ENCODE results near the gene SUCNR1. TPM values are rescaled to one million over a fixed set of nuclear protein-coding genes. Genes with fewer than 3 reads are reported as not detected.
"Not testable (repeated sequence)": the region's sequence is repeated elsewhere in the genome, so short reads cannot be mapped to it uniquely, and the experiment has no call there.

The SUCNR1 gene
- total RNA-seq, 1 experiment from 2014 or later = not detected

GRCh38 chr3:151891721-151892120 is 18.3 kb downstream of the SUCNR1 start:
- no peaks in the 10 kb centered on the region for H3K9me2 ChIP-seq (replicated peaks; ENCODE audit: insufficient read depth, low read length)
- no peaks in the 10 kb centered on the region for H4K20me1 ChIP-seq (ENCODE audit: insufficient read depth, low read depth, low read length)
- H3K79me2 ChIP-seq (ENCODE audit: low read length) = no peaks in the 10 kb centered on the region
- no peak overlapping the region for H3K9ac ChIP-seq (ENCODE audit: low read length)
- no peak for DNase-seq
- H3K27ac ChIP-seq (ENCODE audit: low read length) = no peak overlapping the region
- no peaks in the 10 kb centered on the region for H3K9me3 ChIP-seq (ENCODE audit: low read length)
- no peaks in the 10 kb centered on the region for H3K36me3 ChIP-seq (ENCODE audit: insufficient read depth, low read length)
- no peak overlapping the region for H3K4me3 ChIP-seq (ENCODE audit: low read length)
- no peaks in the 10 kb centered on the region for H3K4me1 ChIP-seq (ENCODE audit: low read length)
- no peak overlapping the region for H3K4me2 ChIP-seq (ENCODE audit: low read depth, low read length, poor library complexity, severe bottlenecking)
- no peaks in the 10 kb centered on the region for H3K27me3 ChIP-seq (ENCODE audit: low read length)
- H2AFZ ChIP-seq (ENCODE audit: low read length) = no peak overlapping the region

DNA sequence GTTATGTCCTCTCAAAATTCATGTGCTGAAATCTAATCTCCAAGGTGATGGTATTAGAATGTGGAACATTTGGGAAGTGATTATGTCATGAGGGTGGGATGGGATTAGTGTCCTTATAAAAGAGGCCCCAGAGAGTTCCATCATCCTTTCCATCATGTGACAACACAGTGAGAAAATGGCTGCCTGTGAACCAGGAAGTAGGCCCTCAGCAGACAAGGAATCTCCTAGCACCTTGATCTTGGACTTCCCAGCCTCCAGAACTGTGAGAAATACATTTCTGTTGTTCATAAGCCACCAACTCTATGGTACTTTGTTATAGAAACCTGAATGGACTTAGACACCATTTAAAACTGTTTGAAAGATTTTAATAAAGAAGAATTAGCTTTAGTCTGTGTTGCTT is 20.8 kb downstream of the SUCNR1 start:
- Histone ChIP-seq H3K79me2 (ENCODE audit: low read length) (no peaks in the 10 kb centered on the region), H3K9ac (ENCODE audit: low read length) (no peak overlapping the region), H3K27me3 (ENCODE audit: low read length) (no peaks in the 10 kb centered on the region), H3K9me2 (replicated peaks; ENCODE audit: insufficient read depth, low read length) (no peaks in the 10 kb centered on the region), H3K4me1 (ENCODE audit: low read length) (no peaks in the 10 kb centered on the region), H3K27ac (ENCODE audit: low read length) (no peak overlapping the region), H4K20me1 (ENCODE audit: insufficient read depth, low read depth, low read length) (no peaks in the 10 kb centered on the region), H3K4me3 (ENCODE audit: low read length) (no peak overlapping the region), H2AFZ (ENCODE audit: low read length) (peak overlapping the region; percentile 61; the same call in 1 of the 2 replicates), H3K4me2 (ENCODE audit: low read depth, low read length, poor library complexity, severe bottlenecking) (no peak overlapping the region), H3K9me3 (ENCODE audit: low read length) (no peaks in the 10 kb centered on the region), H3K36me3 (ENCODE audit: insufficient read depth, low read length) (no peaks in the 10 kb centered on the region)
- DNase-seq = no peak

- H3K79me2 ChIP-seq (ENCODE audit: low read length) = no peaks in the 10 kb centered on the region
- H3K36me3 ChIP-seq (ENCODE audit: insufficient read depth, low read length) = no peaks in the 10 kb centered on the region
- H4K20me1 ChIP-seq (ENCODE audit: insufficient read depth, low read depth, low read length) = no peaks in the 10 kb centered on the region
- no peaks in the 10 kb centered on the region for H3K4me1 ChIP-seq (ENCODE audit: low read length)
- H3K9me3 ChIP-seq (ENCODE audit: low read length) = no peaks in the 10 kb centered on the region
- no peaks in the 10 kb centered on the region for H3K27me3 ChIP-seq (ENCODE audit: low read length)
- H3K9ac ChIP-seq (ENCODE audit: low read length) = no peak overlapping the region
- DNase-seq = no peak
- no peaks in the 10 kb centered on the region for H3K9me2 ChIP-seq (replicated peaks; ENCODE audit: insufficient read depth, low read length)
- H2AFZ ChIP-seq (ENCODE audit: low read length) = no peak overlapping the region; the same call in 1 of the 2 replicates
- H3K27ac ChIP-seq (ENCODE audit: low read length) = no peak overlapping the region
- no peak overlapping the region for H3K4me2 ChIP-seq (ENCODE audit: low read depth, low read length, poor library complexity, severe bottlenecking)
- no peak overlapping the region for H3K4me3 ChIP-seq (ENCODE audit: low read length)
Observed at GRCh38 chr3:151895478-151896241, 22.2 kb downstream of the SUCNR1 start.

DNA sequence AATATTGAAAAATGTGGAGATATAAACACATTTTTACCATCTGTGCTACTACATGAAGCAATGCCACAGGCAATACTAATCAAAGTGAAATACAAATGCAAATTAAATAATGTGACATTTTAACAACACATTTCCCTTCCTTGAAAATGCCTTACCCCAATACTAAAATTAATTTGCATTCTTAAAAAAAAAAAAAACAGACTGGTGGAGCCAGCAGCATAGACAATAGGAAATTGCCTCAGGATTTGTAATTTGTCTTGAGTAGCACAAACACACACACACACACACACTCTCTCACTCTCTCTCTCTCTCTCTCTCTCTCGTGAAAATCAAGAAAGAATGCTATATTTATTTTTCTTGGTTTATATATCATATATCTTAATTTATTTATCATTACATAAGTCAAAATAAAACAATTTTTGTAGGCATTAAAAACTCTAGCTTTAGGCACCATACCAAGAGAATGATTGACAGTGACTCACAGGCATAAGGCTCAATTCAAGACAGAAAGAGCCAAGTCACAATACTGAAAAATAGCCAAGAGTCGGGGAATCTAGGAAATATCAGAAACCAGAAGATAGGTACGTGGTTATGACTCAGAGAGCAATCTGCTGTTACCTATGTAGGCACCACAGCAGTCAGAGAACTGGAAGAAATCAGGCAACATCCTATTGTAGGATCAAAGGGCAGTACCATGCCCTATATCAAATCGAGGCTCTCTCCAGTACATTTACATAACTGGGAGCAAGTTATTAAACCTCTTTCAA is 23.0 kb downstream of the SUCNR1 start:
- no peak overlapping the region for H3K4me3 ChIP-seq (ENCODE audit: low read length)
- H3K27me3 ChIP-seq (ENCODE audit: low read length) = no peaks in the 10 kb centered on the region
- H3K27ac ChIP-seq (ENCODE audit: low read length) = no peak overlapping the region
- no peaks in the 10 kb centered on the region for H3K9me2 ChIP-seq (replicated peaks; ENCODE audit: insufficient read depth, low read length)
- no peak overlapping the region for H3K9ac ChIP-seq (ENCODE audit: low read length)
- H4K20me1 ChIP-seq (ENCODE audit: insufficient read depth, low read depth, low read length) = no peaks in the 10 kb centered on the region
- H3K79me2 ChIP-seq (ENCODE audit: low read length) = no peaks in the 10 kb centered on the region
- DNase-seq = no peak
- no peaks in the 10 kb centered on the region for H3K36me3 ChIP-seq (ENCODE audit: insufficient read depth, low read length)
- no peak overlapping the region for H3K4me2 ChIP-seq (ENCODE audit: low read depth, low read length, poor library complexity, severe bottlenecking)
- H3K9me3 ChIP-seq (ENCODE audit: low read length) = no peaks in the 10 kb centered on the region
- no peak overlapping the region for H2AFZ ChIP-seq (ENCODE audit: low read length)
- H3K4me1 ChIP-seq (ENCODE audit: low read length) = no peaks in the 10 kb centered on the region

GRCh38 chr3:151898121-151898520 is 24.7 kb downstream of the SUCNR1 start:
- DNase-seq; H4K20me1 ChIP-seq (ENCODE audit: insufficient read depth, low read depth, low read length); H3K4me2 ChIP-seq (ENCODE audit: low read depth, low read length, poor library complexity, severe bottlenecking); H3K4me3 ChIP-seq (ENCODE audit: low read length); H3K27ac ChIP-seq (ENCODE audit: low read length); H2AFZ ChIP-seq (ENCODE audit: low read length); H3K79me2 ChIP-seq (ENCODE audit: low read length); H3K27me3 ChIP-seq (ENCODE audit: low read length); H3K36me3 ChIP-seq (ENCODE audit: insufficient read depth, low read length); H3K9me2 ChIP-seq (replicated peaks; ENCODE audit: insufficient read depth, low read length); H3K9ac ChIP-seq (ENCODE audit: low read length); H3K4me1 ChIP-seq (ENCODE audit: low read length); H3K9me3 ChIP-seq (ENCODE audit: low read length): not testable (repeated sequence)

DNA sequence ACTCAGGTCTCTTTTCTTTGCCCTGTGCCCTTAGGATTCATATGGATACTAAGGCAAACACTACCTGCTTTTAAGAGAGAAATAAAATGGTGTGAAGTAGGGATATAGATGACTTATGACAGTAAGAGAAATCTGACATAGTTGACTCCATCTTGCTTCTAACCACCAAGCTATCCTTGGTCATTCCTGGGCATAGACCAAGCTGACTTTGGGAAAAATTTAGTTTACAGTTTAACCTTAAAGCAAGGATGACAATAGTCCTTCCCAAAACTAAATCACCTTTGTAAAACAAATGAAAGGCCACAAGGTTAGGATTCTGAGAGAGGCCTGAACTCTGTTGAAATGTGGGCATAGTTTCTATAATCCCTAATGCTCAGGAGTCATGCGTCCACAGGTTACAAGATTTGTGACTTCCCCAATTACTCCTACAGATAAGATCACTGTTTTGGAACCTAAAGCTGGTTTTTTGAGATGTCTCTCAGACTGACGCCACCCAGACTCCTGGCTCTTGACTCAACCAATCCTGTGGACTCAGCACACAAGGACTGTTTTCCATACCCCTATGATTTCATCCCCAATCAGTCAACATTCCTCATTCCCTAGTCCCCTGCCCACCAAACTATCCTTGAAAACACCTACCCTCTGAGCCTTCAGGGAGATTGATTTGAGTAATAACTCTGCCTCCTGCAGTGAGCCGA is 25.3 kb downstream of the SUCNR1 start:
- not testable (repeated sequence) for H3K27ac ChIP-seq (ENCODE audit: low read length); DNase-seq; H3K9me2 ChIP-seq (replicated peaks; ENCODE audit: insufficient read depth, low read length); H3K79me2 ChIP-seq (ENCODE audit: low read length); H3K36me3 ChIP-seq (ENCODE audit: insufficient read depth, low read length); H3K27me3 ChIP-seq (ENCODE audit: low read length); H3K4me2 ChIP-seq (ENCODE audit: low read depth, low read length, poor library complexity, severe bottlenecking); H3K9ac ChIP-seq (ENCODE audit: low read length); H4K20me1 ChIP-seq (ENCODE audit: insufficient read depth, low read depth, low read length); H2AFZ ChIP-seq (ENCODE audit: low read length); H3K4me1 ChIP-seq (ENCODE audit: low read length); H3K9me3 ChIP-seq (ENCODE audit: low read length); H3K4me3 ChIP-seq (ENCODE audit: low read length)

- Histone ChIP-seq H3K27me3 (ENCODE audit: low read length) (no peaks in the 10 kb centered on the region), H3K4me2 (ENCODE audit: low read depth, low read length, poor library complexity, severe bottlenecking) (no peak overlapping the region), H3K9me2 (replicated peaks; ENCODE audit: insufficient read depth, low read length) (no peaks in the 10 kb centered on the region), H3K9me3 (ENCODE audit: low read length) (no peaks in the 10 kb centered on the region), H3K27ac (ENCODE audit: low read length) (no peak overlapping the region), H2AFZ (ENCODE audit: low read length) (no peak overlapping the region), H3K79me2 (ENCODE audit: low read length) (no peaks in the 10 kb centered on the region), H3K4me3 (ENCODE audit: low read length) (no peak overlapping the region), H4K20me1 (ENCODE audit: insufficient read depth, low read depth, low read length) (no peaks in the 10 kb centered on the region), H3K4me1 (ENCODE audit: low read length) (no peaks in the 10 kb centered on the region), H3K9ac (ENCODE audit: low read length) (no peak overlapping the region), H3K36me3 (ENCODE audit: insufficient read depth, low read length) (no peaks in the 10 kb centered on the region)
- DNase-seq = no peak
Observed at GRCh38 chr3:151899996-151900395, 26.6 kb downstream of the SUCNR1 start.

GRCh38 chr3:151900460-151900859 is 27.0 kb downstream of the SUCNR1 start:
- Histone ChIP-seq H3K27me3 (ENCODE audit: low read length) (no peaks in the 10 kb centered on the region), H3K4me3 (ENCODE audit: low read length) (no peak overlapping the region), H3K79me2 (ENCODE audit: low read length) (no peaks in the 10 kb centered on the region), H3K9ac (ENCODE audit: low read length) (no peak overlapping the region), H2AFZ (ENCODE audit: low read length) (no peak overlapping the region), H3K36me3 (ENCODE audit: insufficient read depth, low read length) (no peaks in the 10 kb centered on the region), H3K27ac (ENCODE audit: low read length) (no peak overlapping the region), H4K20me1 (ENCODE audit: insufficient read depth, low read depth, low read length) (no peaks in the 10 kb centered on the region), H3K9me2 (replicated peaks; ENCODE audit: insufficient read depth, low read length) (no peaks in the 10 kb centered on the region), H3K9me3 (ENCODE audit: low read length) (no peaks in the 10 kb centered on the region), H3K4me1 (ENCODE audit: low read length) (no peaks in the 10 kb centered on the region), H3K4me2 (ENCODE audit: low read depth, low read length, poor library complexity, severe bottlenecking) (no peak overlapping the region)
- DNase-seq = no peak

Data from Karpas-422 (cell line).